Stimulated activated CD8-positive, alpha-beta memory T cell treated with anti-CD3 and anti-CD28 coated beads, Interleukin-15, amount 100 ng/mL, for 1 hour (primary cell): ENCODE data around the gene KLK15.

Experiments used
- DNase-seq: peaks from one replicate; pipeline ENCODE4 v3.0.0-alpha.2; 2020; ENCODE audit warnings: low read depth

Gene KLK15

GRCh38 chr19:50843701-50844221 lies 10.4 kb upstream of the KLK15 start:
- no peak for DNase-seq

DNA sequence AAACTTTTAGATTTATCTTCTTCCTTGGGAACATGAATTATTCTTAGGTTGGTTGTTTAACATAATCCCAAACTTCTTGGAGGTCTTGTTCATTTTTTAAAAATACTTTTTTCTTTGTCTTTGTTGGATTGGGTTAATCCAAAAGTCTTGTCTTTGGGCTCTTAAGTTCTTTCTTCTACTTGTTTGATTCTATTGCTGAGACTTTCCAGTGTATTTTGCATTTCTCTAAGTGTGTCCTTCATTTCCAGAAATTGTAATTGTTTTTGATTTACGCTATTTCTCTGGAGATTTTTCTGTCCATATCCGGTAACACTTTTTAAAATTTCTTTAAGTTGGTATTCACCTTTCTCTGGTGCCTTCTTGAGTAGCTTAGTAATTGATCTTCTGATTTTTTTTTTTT lies 9.8 kb upstream of the KLK15 start:
- DNase-seq: no peak

- no peak for DNase-seq
These were observed 8.8 kb upstream of the KLK15 start for GRCh38 chr19:50842130-50842529.

GRCh38 chr19:50839712-50840655 lies 6.6 kb upstream of the KLK15 start:
- DNase-seq: no peak

GRCh38 chr19:50838239-50838638 lies 4.9 kb upstream of the KLK15 start:
- DNase-seq: no peak

DNA sequence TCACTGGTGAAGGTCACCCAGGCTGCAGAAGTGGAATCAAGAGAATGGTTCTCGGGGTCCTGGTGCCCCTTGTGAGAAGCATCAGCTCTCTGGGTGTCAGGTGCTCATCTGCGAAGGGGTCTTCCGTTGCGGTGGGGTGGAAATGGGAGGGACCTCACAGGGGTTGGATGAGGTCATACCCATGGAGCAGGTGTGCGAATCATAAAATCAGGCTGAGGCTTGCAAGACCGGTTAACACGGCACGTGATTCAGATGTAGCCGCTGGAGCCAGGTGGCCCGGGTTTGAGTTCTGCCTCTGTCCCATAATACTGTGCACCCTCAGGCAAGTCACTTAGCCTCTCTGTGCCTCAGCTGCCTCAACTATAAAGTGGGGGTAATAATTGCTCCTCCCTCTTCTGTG lies 3.9 kb upstream of the KLK15 start:
- no peak for DNase-seq

DNA sequence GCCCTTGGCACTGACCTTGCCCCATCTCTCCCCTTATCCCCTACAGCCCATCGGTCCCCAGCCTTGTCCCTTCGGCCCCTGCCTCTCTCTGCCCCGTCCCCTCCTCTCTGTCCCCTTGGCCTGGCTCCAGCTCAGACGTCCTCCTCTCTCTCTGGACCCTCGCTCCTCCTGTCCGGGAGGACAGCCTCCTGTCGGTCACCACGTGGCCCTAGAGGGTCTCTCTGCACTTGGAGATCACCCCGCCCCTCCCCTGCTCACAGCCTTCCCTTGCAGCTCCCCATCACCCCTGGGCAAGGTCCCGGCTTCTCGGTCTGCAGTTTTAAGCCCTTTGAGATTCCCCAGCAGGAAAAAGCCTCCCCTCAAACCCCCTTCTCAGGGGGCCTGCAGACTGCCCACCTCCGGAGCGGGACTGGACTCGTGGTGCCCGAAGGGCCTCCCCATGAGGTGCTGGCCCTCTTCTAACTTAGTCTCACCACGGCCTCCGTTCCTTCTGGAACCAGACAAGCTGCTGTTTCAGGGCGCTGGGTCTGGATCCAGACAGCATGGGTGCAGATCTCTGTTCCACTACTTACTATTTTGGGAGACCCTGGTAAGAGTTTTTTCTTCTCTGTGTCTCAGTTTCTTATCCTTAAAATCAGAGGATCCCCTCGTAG lies 3.3 kb upstream of the KLK15 start:
- no peak for DNase-seq

DNA sequence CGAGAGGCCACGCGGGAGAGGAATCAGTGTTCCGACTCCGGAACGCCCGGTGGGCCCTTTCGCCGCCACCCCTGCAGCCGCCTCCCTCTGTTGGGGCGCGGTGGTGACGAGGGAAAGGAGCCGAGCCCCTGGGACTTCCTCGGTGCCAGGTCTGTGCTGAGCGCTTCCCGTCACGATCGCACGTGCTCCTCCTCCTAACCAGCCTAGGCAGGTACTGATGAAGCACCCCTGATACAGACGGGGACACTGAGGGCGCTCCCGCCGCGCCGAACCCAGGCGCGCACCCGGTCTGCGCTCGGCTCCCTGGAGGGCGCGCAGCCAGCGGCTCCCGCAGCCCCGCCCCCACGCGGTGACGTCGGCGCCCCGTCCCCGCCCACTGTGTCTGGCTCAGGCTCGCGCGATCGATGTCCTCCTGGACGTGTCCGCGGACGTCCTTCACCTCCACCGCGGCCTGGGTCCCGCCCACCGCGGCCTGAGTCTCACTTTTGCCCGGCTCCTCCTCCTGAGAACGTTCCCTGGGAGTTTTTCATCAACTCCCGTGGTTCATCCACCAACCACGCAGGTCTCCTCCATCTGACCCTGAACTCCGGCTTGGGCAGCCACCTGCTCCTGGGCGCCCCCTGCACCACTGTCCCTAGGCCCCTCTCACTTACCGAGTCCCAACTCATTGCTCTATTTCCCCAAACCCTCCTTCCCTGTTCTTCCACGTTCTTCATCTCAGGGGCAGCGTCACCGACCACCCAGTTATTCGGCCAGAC lies 2.6 kb upstream of the KLK15 start:
- peak; percentile 30 for DNase-seq

- no peak for DNase-seq
These were observed 1.9 kb upstream of the KLK15 start for GRCh38 chr19:50835103-50835784.

DNA sequence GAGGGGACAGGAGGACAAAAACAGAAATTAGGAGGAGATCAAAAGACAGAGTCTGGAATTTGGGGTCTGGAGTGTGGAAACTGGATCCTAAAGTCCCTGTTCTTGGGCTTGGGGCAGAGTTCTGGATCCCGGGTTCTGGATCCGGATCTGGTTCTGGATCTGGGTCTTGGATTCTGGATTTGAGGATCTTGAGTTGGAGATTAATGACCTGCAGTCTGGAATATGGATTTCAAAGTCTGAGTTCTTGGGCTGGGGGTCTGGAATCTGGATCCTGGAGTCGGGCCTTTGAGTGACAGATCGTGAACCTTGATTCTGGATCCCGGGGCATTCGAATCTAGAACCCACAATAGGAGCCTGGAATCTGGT lies 411 bp upstream of the KLK15 start:
- no peak for DNase-seq

DNA sequence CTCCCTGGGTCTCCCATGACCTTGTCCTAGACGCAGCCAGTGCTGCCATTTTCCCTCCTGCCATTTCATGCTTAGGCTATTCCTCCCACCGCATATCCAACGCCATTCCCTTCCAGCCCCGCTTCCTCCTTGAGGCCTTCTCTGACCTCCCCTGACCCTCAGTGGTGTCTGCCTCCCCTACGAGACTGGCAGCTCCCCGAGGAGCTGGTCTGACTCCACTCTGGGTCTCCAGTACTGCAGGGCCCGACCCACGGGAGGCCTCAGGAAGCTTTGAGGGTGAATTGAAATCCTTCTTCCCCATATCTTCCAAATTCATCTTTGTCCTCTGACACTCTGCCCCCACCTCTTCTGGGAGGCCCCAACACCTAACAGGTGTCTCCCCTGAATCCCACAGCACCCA lies 708 bp downstream of the KLK15 start:
- DNase-seq: no peak

DNA sequence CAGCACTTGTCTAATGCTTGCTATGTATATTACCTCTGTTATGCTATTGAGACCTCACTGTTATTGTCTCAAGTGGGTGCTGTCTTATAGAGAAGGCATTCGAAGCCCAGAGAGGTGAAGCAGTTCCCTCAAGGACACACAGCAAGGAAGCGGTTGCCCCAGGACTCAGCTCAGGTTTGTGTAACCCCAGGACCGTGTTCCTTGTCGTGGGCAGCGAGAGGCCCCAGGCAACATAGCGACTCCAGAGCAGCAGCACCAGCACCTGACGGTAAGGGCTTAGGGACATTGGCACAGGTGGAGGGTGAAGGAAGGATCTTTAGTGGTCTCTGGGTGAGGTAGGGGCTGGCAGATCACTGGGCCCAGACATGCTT lies 2.4 kb downstream of the KLK15 start:
- DNase-seq: no peak

- DNase-seq: no peak
These were observed 2.9 kb downstream of the KLK15 start for GRCh38 chr19:50830266-50831025.

- no peak for DNase-seq
These were observed 3.6 kb downstream of the KLK15 start for GRCh38 chr19:50829801-50830200.

GRCh38 chr19:50827476-50827875 lies 5.9 kb downstream of the KLK15 start:
- no peak for DNase-seq

DNA sequence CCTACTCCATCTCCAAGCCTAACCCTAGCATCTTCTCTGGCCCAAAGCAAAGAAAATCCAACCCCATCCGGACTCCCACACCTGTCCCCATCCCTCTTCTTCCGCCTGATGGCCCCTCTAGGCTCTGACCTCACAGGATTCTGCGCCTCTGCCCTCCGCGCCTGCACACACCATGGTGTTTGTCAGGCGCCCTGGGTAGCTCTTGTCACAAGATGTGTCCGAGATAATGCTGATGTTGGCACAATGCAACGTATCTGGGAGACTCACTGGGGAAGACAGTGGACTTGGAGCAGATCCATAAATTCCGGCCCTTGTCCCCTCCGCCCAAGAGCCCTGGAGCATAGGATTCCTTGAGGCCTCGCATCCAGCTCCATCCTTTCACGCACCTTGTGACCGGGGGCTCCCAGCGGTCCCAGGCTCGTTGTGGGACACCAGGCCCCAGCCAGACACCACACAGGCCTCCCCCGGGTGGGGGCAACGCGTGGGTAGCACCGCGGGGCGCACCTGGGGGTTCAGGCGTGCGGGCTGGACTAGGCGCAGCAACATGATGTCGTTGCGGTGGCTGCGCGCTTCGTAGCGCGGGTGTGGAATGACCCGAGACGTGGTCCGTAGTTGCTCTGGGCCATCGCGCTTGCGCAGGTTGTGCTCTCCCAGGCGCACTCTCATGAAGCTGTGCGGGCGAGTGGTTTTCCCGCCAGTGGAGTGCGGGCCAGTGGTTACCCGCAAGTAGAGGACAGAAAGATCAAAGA lies 6.7 kb downstream of the KLK15 start:
- DNase-seq: no peak

- no peak for DNase-seq
These were observed 9.9 kb downstream of the KLK15 start, which contains the start of gene KLK1 for GRCh38 chr19:50823389-50824042. TSS of gene KLK1 (minus strand) at chr19:50823787. CDS start at chr19:50823748, 39 bp downstream.

DNA sequence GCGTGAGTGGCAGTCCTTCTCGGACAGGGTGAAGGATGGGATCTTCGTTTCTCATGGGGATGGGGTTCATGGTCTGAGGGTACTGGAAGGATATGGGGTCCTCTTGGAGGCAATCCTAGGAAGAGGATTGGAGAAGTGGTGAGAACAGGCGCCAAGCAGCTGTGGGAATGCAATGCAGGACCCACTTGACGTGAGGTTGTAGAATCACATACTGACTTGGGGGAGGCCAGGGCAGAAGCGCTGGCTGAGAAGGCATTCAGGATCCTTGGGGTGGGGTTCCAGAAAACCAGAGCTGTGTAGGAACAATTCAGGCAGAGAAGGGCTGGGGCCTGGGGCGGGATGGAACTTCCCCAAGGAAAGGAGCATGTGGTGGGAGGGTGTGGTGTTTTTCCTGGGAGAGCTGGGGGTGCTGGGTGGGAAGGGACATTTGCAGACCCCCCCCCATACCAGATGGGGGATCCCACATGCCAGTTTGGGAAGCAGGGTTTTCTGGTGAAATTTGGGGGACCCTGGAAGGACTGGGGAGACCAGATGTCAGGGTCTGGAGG lies 10.6 kb downstream of the KLK15 start:
- no peak for DNase-seq

GRCh38 chr19:50821622-50822021 lies 11.8 kb downstream of the KLK15 start:
- DNase-seq: no peak

GRCh38 chr19:50821248-50821612 lies 12.1 kb downstream of the KLK15 start:
- DNase-seq: no peak
